NCI-H2171 (cell line): ENCODE measurements around the gene B3GNT7.
"Not testable (repeated sequence)": the region's sequence is repeated elsewhere in the genome, so short reads cannot be mapped to it uniquely, and the experiment has no call there.

ENCODE experiments used
- DNase-seq: peaks from one replicate; lab custom pipeline; 2025; lab: John Stamatoyannopoulos, UW

Gene B3GNT7

GRCh38 chr2:231403421-231404182 is 8.1 kb downstream of the B3GNT7 start:
- DNase-seq = not testable (repeated sequence)

- not testable (repeated sequence) for DNase-seq
Observed at GRCh38 chr2:231404183-231404578, 8.7 kb downstream of the B3GNT7 start.

- not testable (repeated sequence) for DNase-seq
Observed at GRCh38 chr2:231405601-231406367, 10.3 kb downstream of the B3GNT7 start.

GRCh38 chr2:231407686-231408085 is 12.2 kb downstream of the B3GNT7 start:
- not testable (repeated sequence) for DNase-seq

- not testable (repeated sequence) for DNase-seq
Observed at GRCh38 chr2:231408304-231408703, 12.8 kb downstream of the B3GNT7 start.

GRCh38 chr2:231409776-231410175 is 14.3 kb downstream of the B3GNT7 start:
- no peak for DNase-seq

GRCh38 chr2:231410293-231411004 is 14.9 kb downstream of the B3GNT7 start:
- DNase-seq = no peak

- no peak for DNase-seq
Observed at GRCh38 chr2:231411237-231411636, 15.7 kb downstream of the B3GNT7 start.

GRCh38 chr2:231411831-231412617 is 16.5 kb downstream of the B3GNT7 start:
- peak; percentile 43 for DNase-seq

GRCh38 chr2:231412618-231412963 is 17.1 kb downstream of the B3GNT7 start:
- no peak for DNase-seq

GRCh38 chr2:231413456-231413855 is 17.9 kb downstream of the B3GNT7 start:
- DNase-seq = no peak

- no peak for DNase-seq
Observed at GRCh38 chr2:231413921-231414476, 18.5 kb downstream of the B3GNT7 start.

- no peak for DNase-seq
Observed at GRCh38 chr2:231415029-231415428, 19.5 kb downstream of the B3GNT7 start.

- DNase-seq = no peak
Observed at GRCh38 chr2:231418820-231419640, 23.5 kb downstream of the B3GNT7 start.

GRCh38 chr2:231421051-231421580 is 25.6 kb downstream of the B3GNT7 start:
- DNase-seq = no peak

GRCh38 chr2:231422056-231422455 is 26.5 kb downstream of the B3GNT7 start:
- no peak for DNase-seq

- no peak for DNase-seq
Observed at GRCh38 chr2:231423176-231423575, 27.7 kb downstream of the B3GNT7 start.

- DNase-seq = no peak
Observed at GRCh38 chr2:231425291-231425810, 29.8 kb downstream of the B3GNT7 start.

GRCh38 chr2:231425811-231426703 is 30.5 kb downstream of the B3GNT7 start:
- DNase-seq = no peak
